ENCODE data around the gene SPATA9.

DNA sequence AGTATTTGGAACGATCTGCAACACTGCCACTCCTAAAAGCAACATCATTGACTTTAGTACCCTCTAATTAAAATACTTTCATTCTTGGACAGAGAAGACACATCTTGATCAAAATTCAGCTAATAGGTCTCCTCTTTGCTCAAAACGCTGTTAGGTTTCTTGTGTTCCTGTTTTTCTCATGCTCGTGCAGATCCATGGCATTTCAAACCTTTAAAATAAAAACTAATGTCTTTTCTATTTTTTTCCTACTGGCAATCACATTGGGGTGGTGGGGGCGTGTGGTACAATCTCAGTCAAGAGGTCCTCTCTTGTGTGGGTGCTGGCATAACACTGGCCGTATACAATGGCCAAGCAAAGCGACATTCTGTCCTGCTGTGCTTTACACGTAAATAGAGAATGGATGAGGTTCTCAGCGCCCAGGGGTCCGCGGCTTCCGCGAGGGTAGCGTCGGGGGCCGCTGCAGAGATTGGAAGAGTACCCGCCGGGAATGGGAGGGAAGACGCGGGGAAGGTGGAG, 63.2 kb downstream of the SPATA9 start:
- no peak for TF ChIP-seq ZNF585B (tag by site-specific recombination; IDR thresholded peaks at IDR 0.05)
- no peak for TF ChIP-seq ZBTB48 (tag by site-specific recombination; IDR thresholded peaks at IDR 0.05)
- TF ChIP-seq ZNF670 (tag by site-specific recombination; IDR thresholded peaks at IDR 0.05; ENCODE audit: low read depth), result no peak
- TF ChIP-seq CTCF (tag by site-specific recombination; IDR thresholded peaks at IDR 0.05), result no peak
- TF ChIP-seq ZNF624 (tag by site-specific recombination; IDR thresholded peaks at IDR 0.05), result no peak
- TF ChIP-seq SP2 (tag by site-specific recombination; IDR thresholded peaks at IDR 0.05), result no peak
